Ishikawa (cell line): ENCODE measurements around the gene CALCR.

Experiments used
- CEBPB ChIP-seq: IDR thresholded peaks from 2 replicates; pipeline ENCODE4 v1.6.1; 2012
- EP300 ChIP-seq: IDR thresholded peaks from 2 replicates; pipeline ENCODE4 v1.6.1; 2012; ENCODE audit warnings: borderline replicate concordance
- TAF1 ChIP-seq: IDR thresholded peaks from 2 replicates; pipeline ENCODE4 v1.6.1; 2012; ENCODE audit warnings: low read depth, mild to moderate bottlenecking
- TF ChIP-seq, protein P1 (sequence below): IDR thresholded peaks from 2 replicates; pipeline ENCODE4 v1.6.1; 2012; ENCODE audit warnings: low read depth, mild to moderate bottlenecking
- TF ChIP-seq, protein P2 (sequence below): IDR thresholded peaks from 2 replicates; pipeline ENCODE4 v1.6.1; 2012

DNA sequence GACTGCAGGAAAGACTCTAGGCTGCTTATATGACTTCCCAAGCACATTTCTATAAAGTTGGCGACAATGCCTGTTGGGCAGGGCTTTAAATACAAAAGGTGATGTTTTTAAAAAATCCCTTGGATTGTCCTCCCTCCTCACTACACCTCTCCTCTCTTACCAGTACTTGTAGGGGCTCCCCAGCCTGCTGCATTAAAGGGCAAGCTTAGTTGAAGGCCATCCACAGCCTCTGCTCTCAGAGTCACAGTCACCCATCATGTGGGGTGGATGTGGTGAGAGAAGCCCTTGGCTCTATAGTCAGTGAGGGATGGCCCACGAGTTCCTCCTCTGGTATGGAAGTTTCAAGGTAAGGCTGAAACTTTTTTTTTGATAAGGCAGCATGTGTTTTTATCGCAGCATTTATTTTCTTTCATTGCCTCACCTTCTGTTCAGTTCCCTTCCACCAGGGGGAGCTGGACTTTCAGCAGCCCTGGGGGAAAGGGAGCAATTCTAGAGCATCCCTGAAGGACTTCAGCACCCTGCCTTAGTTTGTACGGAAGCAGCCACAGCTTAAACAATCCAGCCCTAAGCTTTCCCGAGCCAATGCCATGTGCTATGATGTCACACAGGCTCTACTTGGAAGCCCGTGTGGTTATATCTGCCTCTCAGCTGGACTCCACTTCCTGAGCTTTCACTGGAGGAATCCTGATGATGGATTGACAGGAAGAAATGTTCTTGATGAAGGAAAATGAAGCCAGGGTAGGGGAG, 131.9 kb downstream of the CALCR start:
- TF ChIP-seq EP300, result no peak
- TF ChIP-seq, protein P1, sequence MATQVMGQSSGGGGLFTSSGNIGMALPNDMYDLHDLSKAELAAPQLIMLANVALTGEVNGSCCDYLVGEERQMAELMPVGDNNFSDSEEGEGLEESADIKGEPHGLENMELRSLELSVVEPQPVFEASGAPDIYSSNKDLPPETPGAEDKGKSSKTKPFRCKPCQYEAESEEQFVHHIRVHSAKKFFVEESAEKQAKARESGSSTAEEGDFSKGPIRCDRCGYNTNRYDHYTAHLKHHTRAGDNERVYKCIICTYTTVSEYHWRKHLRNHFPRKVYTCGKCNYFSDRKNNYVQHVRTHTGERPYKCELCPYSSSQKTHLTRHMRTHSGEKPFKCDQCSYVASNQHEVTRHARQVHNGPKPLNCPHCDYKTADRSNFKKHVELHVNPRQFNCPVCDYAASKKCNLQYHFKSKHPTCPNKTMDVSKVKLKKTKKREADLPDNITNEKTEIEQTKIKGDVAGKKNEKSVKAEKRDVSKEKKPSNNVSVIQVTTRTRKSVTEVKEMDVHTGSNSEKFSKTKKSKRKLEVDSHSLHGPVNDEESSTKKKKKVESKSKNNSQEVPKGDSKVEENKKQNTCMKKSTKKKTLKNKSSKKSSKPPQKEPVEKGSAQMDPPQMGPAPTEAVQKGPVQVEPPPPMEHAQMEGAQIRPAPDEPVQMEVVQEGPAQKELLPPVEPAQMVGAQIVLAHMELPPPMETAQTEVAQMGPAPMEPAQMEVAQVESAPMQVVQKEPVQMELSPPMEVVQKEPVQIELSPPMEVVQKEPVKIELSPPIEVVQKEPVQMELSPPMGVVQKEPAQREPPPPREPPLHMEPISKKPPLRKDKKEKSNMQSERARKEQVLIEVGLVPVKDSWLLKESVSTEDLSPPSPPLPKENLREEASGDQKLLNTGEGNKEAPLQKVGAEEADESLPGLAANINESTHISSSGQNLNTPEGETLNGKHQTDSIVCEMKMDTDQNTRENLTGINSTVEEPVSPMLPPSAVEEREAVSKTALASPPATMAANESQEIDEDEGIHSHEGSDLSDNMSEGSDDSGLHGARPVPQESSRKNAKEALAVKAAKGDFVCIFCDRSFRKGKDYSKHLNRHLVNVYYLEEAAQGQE, result no peak
- no peak for TF ChIP-seq TAF1
- TF ChIP-seq, protein P2, sequence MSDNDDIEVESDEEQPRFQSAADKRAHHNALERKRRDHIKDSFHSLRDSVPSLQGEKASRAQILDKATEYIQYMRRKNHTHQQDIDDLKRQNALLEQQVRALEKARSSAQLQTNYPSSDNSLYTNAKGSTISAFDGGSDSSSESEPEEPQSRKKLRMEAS, result no peak
- TF ChIP-seq CEBPB, result no peak
